ENCODE measurements around the gene GPR15LG.

The GPR15LG gene

GRCh38 chr10:84158061-84158460 lies 15.5 kb upstream of the GPR15LG start:
- POLR2A ChIA-PET = no interaction called here
- TF ChIP-seq ZNF529 (tag by site-specific recombination; IDR thresholded peaks at IDR 0.05; ENCODE audit: insufficient replicate concordance) = no peak
- TF ChIP-seq, protein P1, sequence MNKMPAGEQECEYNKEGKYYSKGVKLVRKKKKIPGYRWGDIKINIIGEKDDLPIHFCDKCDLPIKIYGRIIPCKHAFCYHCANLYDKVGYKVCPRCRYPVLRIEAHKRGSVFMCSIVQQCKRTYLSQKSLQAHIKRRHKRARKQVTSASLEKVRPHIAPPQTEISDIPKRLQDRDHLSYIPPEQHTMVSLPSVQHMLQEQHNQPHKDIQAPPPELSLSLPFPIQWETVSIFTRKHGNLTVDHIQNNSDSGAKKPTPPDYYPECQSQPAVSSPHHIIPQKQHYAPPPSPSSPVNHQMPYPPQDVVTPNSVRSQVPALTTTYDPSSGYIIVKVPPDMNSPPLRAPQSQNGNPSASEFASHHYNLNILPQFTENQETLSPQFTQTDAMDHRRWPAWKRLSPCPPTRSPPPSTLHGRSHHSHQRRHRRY (tag by site-specific recombination; IDR thresholded peaks at IDR 0.05) = no peak
- no peak for TF ChIP-seq ZNF560 (tag by site-specific recombination; IDR thresholded peaks at IDR 0.05; ENCODE audit: borderline replicate concordance)
- TF ChIP-seq ZNF561 (tag by site-specific recombination; IDR thresholded peaks at IDR 0.05; ENCODE audit: borderline replicate concordance) = no peak
- no peak for TF ChIP-seq ZNF146 (tag by site-specific recombination; IDR thresholded peaks at IDR 0.05)
- TF ChIP-seq ZSCAN5A (tag by site-specific recombination; IDR thresholded peaks at IDR 0.05) = no peak
- TF ChIP-seq, protein P2, sequence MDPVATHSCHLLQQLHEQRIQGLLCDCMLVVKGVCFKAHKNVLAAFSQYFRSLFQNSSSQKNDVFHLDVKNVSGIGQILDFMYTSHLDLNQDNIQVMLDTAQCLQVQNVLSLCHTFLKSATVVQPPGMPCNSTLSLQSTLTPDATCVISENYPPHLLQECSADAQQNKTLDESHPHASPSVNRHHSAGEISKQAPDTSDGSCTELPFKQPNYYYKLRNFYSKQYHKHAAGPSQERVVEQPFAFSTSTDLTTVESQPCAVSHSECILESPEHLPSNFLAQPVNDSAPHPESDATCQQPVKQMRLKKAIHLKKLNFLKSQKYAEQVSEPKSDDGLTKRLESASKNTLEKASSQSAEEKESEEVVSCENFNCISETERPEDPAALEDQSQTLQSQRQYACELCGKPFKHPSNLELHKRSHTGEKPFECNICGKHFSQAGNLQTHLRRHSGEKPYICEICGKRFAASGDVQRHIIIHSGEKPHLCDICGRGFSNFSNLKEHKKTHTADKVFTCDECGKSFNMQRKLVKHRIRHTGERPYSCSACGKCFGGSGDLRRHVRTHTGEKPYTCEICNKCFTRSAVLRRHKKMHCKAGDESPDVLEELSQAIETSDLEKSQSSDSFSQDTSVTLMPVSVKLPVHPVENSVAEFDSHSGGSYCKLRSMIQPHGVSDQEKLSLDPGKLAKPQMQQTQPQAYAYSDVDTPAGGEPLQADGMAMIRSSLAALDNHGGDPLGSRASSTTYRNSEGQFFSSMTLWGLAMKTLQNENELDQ (tag by site-specific recombination; IDR thresholded peaks at IDR 0.05; ENCODE audit: low read depth) = no peak
- no peak for TF ChIP-seq ZNF48 (tag by site-specific recombination; IDR thresholded peaks at IDR 0.05)
- TF ChIP-seq ZNF530 (tag by site-specific recombination; IDR thresholded peaks at IDR 0.05; ENCODE audit: low read depth) = no peak
- TF ChIP-seq ZNF768 (tag by site-specific recombination; IDR thresholded peaks at IDR 0.05) = no peak
- TF ChIP-seq ZNF707 (tag by site-specific recombination; IDR thresholded peaks at IDR 0.05) = no peak
- no peak for TF ChIP-seq ZNF341 (tag by site-specific recombination; IDR thresholded peaks at IDR 0.05; ENCODE audit: low read depth)
- TF ChIP-seq TCF7L2 (IDR thresholded peaks at IDR 0.05; ENCODE audit: borderline replicate concordance, low read depth, low read length) = no peak
- no peak for TF ChIP-seq OSR2 (tag by site-specific recombination; IDR thresholded peaks at IDR 0.05)
- CTCF ChIA-PET = interaction anchor here (2.7 kb wide), 1 partner anchor 10 kb away, joined by 15 read pairs; no protein-coding TSS in a partner anchor
- Histone ChIP-seq H3K36me3 (ENCODE audit: control insufficient read depth in 2 of 2, insufficient read depth in 1 of 2, low read length in 2 of 2) (peaks cover 20% of the 10 kb centered on the region in 2 experiments), H3K4me1 (ENCODE audit: control insufficient read depth, insufficient read depth, low read length) (no peaks in the 10 kb centered on the region), H3K27ac (ENCODE audit: extremely low read depth, low read depth, low read length) (no peak overlapping the region), H3K4me3 (ENCODE audit: low read depth, low read length) (no peak overlapping the region), H3K9me3 (ENCODE audit: control insufficient read depth, insufficient read depth, low read depth, low read length) (no peaks in the 10 kb centered on the region)

DNA sequence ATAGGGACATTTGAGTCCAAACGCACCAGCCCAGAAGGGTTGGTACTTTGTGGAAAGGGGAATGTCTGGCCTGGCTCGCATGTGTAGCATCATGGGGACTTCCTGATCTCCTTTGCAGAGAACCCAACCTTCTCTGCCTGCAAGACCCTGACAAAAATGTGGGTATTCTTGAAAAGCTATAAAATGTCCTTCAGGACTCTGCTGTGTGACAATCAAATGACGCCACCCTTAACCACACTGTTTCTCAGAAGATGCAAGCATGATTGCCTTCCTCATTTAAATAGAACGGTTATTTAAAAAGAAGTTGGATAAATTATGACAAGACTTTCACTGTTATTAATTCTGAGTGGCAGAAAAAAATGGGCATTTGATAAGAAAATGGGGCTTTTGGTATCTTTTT lies 15.1 kb upstream of the GPR15LG start:
- ChIA-PET CTCF (interaction anchor here (1.4 to 2.7 kb wide), 2 partner anchors 10 to 46 kb away, joined by 3 to 15 read pairs; no protein-coding TSS in a partner anchor), POLR2A (no interaction called here)
- H3K4me1 ChIP-seq (ENCODE audit: control insufficient read depth, insufficient read depth, low read length) = no peaks in the 10 kb centered on the region
- H3K4me3 ChIP-seq (ENCODE audit: low read depth, low read length) = no peak overlapping the region
- H3K36me3 ChIP-seq (ENCODE audit: control insufficient read depth in 2 of 2, insufficient read depth in 1 of 2, low read length in 2 of 2) = peaks cover 15 to 16% of the 10 kb centered on the region in 2 experiments
- no peaks in the 10 kb centered on the region for H3K9me3 ChIP-seq (ENCODE audit: control insufficient read depth, insufficient read depth, low read depth, low read length)
- H3K27ac ChIP-seq (ENCODE audit: extremely low read depth, low read depth, low read length) = no peak overlapping the region
- TF ChIP-seq ZNF791 (tag by site-specific recombination; IDR thresholded peaks at IDR 0.05) = no peak
- no peak for TF ChIP-seq ZBTB17 (tag by site-specific recombination; IDR thresholded peaks at IDR 0.05)
- TF ChIP-seq ZNF341 (tag by site-specific recombination; IDR thresholded peaks at IDR 0.05; ENCODE audit: low read depth) = no peak
- TF ChIP-seq ZNF777 (tag by site-specific recombination; IDR thresholded peaks at IDR 0.05; ENCODE audit: borderline replicate concordance) = no peak
- TF ChIP-seq, protein P3, sequence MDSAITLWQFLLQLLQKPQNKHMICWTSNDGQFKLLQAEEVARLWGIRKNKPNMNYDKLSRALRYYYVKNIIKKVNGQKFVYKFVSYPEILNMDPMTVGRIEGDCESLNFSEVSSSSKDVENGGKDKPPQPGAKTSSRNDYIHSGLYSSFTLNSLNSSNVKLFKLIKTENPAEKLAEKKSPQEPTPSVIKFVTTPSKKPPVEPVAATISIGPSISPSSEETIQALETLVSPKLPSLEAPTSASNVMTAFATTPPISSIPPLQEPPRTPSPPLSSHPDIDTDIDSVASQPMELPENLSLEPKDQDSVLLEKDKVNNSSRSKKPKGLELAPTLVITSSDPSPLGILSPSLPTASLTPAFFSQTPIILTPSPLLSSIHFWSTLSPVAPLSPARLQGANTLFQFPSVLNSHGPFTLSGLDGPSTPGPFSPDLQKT (IDR thresholded peaks at IDR 0.05; ENCODE audit: borderline replicate concordance, low read depth, low read length) = no peak
- TF ChIP-seq, protein P4, sequence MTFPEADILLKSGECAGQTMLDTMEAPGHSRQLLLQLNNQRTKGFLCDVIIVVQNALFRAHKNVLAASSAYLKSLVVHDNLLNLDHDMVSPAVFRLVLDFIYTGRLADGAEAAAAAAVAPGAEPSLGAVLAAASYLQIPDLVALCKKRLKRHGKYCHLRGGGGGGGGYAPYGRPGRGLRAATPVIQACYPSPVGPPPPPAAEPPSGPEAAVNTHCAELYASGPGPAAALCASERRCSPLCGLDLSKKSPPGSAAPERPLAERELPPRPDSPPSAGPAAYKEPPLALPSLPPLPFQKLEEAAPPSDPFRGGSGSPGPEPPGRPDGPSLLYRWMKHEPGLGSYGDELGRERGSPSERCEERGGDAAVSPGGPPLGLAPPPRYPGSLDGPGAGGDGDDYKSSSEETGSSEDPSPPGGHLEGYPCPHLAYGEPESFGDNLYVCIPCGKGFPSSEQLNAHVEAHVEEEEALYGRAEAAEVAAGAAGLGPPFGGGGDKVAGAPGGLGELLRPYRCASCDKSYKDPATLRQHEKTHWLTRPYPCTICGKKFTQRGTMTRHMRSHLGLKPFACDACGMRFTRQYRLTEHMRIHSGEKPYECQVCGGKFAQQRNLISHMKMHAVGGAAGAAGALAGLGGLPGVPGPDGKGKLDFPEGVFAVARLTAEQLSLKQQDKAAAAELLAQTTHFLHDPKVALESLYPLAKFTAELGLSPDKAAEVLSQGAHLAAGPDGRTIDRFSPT (tag by site-specific recombination; IDR thresholded peaks at IDR 0.05) = no peak
- TF ChIP-seq IKZF3 (tag by site-specific recombination; IDR thresholded peaks at IDR 0.05) = no peak
- TF ChIP-seq ZNF274 (IDR thresholded peaks at IDR 0.05; ENCODE audit: low read length) = no peak
- no peak for TF ChIP-seq ZNF274 (tag by site-specific recombination; IDR thresholded peaks at IDR 0.05; ENCODE audit: borderline replicate concordance)
- no peak for TF ChIP-seq ZNF707 (tag by site-specific recombination; IDR thresholded peaks at IDR 0.05)
- TF ChIP-seq ZNF555 (tag by site-specific recombination; conservative IDR thresholded peaks at IDR 0.05) = no peak
- TF ChIP-seq GFI1B (tag by site-specific recombination; IDR thresholded peaks at IDR 0.05) = no peak
- TF ChIP-seq OVOL3 (tag by site-specific recombination; IDR thresholded peaks at IDR 0.05) = no peak
- TF ChIP-seq CTCF (tag by site-specific recombination; IDR thresholded peaks at IDR 0.05) = no peak

All from HEK293 (cell line).